GM12892 (cell line): ENCODE data around the gene TAF13.
A peak's percentile ranks its signal among the peaks of the same experiment; 100 is the strongest.

Experiments
- POLR2A ChIP-seq: IDR thresholded peaks from 2 replicates; pipeline ENCODE4 v1.6.1; 2011; ENCODE audit warnings: low read depth, low read length, control low read depth
- POLR2AphosphoS5 ChIP-seq: IDR thresholded peaks from 2 replicates; pipeline ENCODE4 v1.6.1; 2011; ENCODE audit warnings: low read depth, low read length, control low read depth

DNA sequence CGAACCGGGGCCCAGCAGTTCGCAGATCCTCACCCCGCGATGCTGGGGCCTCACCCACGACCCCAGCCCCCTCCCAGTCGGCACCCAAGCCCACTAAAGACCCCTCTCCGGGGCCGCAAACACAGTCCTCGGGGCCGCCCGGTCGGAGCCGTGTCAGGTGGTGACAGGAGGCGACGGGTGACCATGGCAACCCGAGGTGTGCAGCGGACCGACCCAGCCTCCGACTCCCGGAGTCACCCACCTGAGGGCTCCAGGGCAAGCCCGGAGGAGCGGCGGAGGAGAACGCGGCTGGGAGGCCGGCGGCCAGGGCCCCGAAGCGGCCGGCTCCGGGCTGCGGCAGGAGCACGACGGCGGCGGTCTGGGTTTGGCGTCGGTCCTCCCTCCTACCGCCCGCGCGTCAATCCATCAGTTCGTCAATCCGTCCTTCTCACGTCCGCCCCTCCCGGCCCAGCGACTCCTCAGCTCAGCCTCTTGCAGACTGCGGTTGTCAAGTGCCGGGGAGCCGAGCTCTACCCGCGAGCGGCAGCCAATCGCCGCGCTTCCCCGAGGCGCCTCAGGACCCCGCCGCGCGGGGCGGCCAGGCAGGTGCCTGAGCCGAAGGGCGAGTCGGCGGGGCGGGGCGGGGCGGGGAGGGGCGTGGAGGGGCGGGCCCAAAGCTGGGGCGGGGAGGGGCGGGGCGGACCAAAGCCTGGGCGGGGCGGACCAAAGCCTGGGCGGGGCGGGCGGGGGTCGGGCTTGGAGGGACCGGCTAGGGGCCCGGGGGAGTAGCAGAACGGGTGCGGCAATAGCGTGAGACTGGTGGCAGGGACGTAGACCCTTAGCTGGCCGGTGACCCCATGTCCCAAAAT, 34.0 kb downstream of the TAF13 start, which contains the start of gene WDR47:
- TF ChIP-seq POLR2AphosphoS5: peak; percentile 93
- peak; percentile 99 for TF ChIP-seq POLR2A
